Fibroblast of mammary gland (primary cell): Measurements from ENCODE around the gene SEMA6A.

ENCODE experiments used
- DNase-seq: peaks from one replicate; pipeline ENCODE4 v3.0.0-alpha.2; 2010; ENCODE audit warnings: low read depth
- H3K4me3 ChIP-seq: 2 replicates; pipeline ENCODE4 v1.5.1; 2011; ENCODE audit warnings: low read depth, mild to moderate bottlenecking, low read length, moderate library complexity; ENCODE audit not compliant: control insufficient read depth
- CTCF ChIP-seq: conservative IDR thresholded peaks from 2 replicates; pipeline ENCODE4 v1.5.1; 2011; ENCODE audit warnings: low read depth, low read length, inconsistent platforms; ENCODE audit not compliant: control insufficient read depth, insufficient read depth

SEMA6A gene

GRCh38 chr5:116479776-116480675 is 94.6 kb downstream of the SEMA6A start:
- DNase-seq, result no peak
- H3K4me3 ChIP-seq, result no peak overlapping the region
- no peak for TF ChIP-seq CTCF

- H3K4me3 ChIP-seq, result no peak overlapping the region
- DNase-seq, result no peak
- no peak for TF ChIP-seq CTCF
These were observed 96.1 kb downstream of the SEMA6A start for GRCh38 chr5:116478491-116478890.

- H3K4me3 ChIP-seq, result no peak overlapping the region
- DNase-seq, result peak; percentile 25
- no peak for TF ChIP-seq CTCF
These were observed 97.6 kb downstream of the SEMA6A start for GRCh38 chr5:116476897-116477537.

GRCh38 chr5:116475338-116475737 is 99.3 kb downstream of the SEMA6A start:
- no peak for TF ChIP-seq CTCF
- DNase-seq, result no peak
- H3K4me3 ChIP-seq, result no peak overlapping the region

- DNase-seq, result no peak
- TF ChIP-seq CTCF, result no peak
- no peak overlapping the region for H3K4me3 ChIP-seq
These were observed 100.9 kb downstream of the SEMA6A start for GRCh38 chr5:116473706-116474105.

GRCh38 chr5:116472274-116472673 is 102.3 kb downstream of the SEMA6A start:
- no peak for DNase-seq

More at GRCh38 chr5:116472274-116472673, 102.3 kb downstream of the SEMA6A start:
- H3K4me3 ChIP-seq, result no peak overlapping the region
- no peak for TF ChIP-seq CTCF
